Stomach smooth muscle (tissue), 2 donors: Measurements from ENCODE around the gene PRSS33.

ENCODE experiments used
- H3K27ac ChIP-seq: one replicate; pipeline ENCODE4 v1.7.0; 2013; ENCODE audit warnings: mild to moderate bottlenecking, low read length, inconsistent platforms
- H3K27me3 ChIP-seq, 2 donors: one replicate each; pipeline ENCODE4 v1.7.0; 2013; ENCODE audit warnings: low read length in 2 of 2; ENCODE audit not compliant: insufficient read depth in 2 of 2, control insufficient read depth in 1 of 2
- H3K36me3 ChIP-seq, 2 donors: one replicate each; pipeline ENCODE4 v1.7.0; 2013; ENCODE audit warnings: low read length in 2 of 2; ENCODE audit not compliant: control insufficient read depth in 2 of 2, insufficient read depth in 2 of 2
- H3K4me1 ChIP-seq: one replicate; pipeline ENCODE4 v1.7.0; 2013; ENCODE audit warnings: low read length; ENCODE audit not compliant: control insufficient read depth, insufficient read depth
- H3K4me3 ChIP-seq, 2 donors: one replicate each; pipeline ENCODE4 v1.7.0; 2013; ENCODE audit warnings: low read length in 2 of 2
- H3K9ac ChIP-seq, 2 donors: one replicate each; pipeline ENCODE4 v1.7.0; 2013; ENCODE audit warnings: low read length in 2 of 2, mild to moderate bottlenecking in 1 of 2
- H3K9me3 ChIP-seq, 2 donors: one replicate each; pipeline ENCODE4 v1.7.0; 2013; ENCODE audit warnings: low read length in 2 of 2; ENCODE audit not compliant: control insufficient read depth in 2 of 2
- donor health status: healthy.
- donor health status: Pancreatic carcinoma.

Gene PRSS33

GRCh38 chr16:2795395-2796143, 8.2 kb upstream of the PRSS33 start:
- H3K27ac ChIP-seq, result no peak overlapping the region
- no peaks in the 10 kb centered on the region for H3K36me3 ChIP-seq
- H3K4me1 ChIP-seq, result no peaks in the 10 kb centered on the region
- peaks cover 17 to 25% of the 10 kb centered on the region in 2 donors for H3K27me3 ChIP-seq
- no peak overlapping the region for H3K4me3 ChIP-seq
- H3K9me3 ChIP-seq, result no peaks in the 10 kb centered on the region
- no peak overlapping the region for H3K9ac ChIP-seq

DNA sequence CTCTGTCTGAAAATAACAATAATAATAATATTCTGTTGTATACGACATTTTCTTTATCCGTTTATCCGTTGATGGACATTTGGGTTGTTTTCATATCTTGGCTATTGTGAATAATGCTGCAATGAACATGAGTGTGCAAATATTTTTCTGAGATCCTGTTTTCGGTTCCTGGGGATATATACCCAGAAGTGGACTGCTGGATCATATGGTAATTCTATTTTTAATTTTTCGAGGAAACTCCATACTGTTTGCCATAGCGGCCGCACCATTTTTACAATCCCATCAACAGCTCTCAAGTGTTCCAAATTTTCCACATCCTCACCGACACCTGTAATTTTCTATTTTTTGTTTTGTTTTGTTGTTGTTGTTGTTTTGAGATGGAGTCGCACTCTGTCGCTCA, 5.6 kb upstream of the PRSS33 start:
- H3K27me3 ChIP-seq, result peaks cover 23% of the 10 kb centered on the region in 2 donors
- no peak overlapping the region for H3K4me3 ChIP-seq
- H3K27ac ChIP-seq, result no peak overlapping the region
- no peak overlapping the region for H3K9ac ChIP-seq
- H3K36me3 ChIP-seq, result no peaks in the 10 kb centered on the region
- no peaks in the 10 kb centered on the region for H3K9me3 ChIP-seq
- H3K4me1 ChIP-seq, result no peaks in the 10 kb centered on the region

DNA sequence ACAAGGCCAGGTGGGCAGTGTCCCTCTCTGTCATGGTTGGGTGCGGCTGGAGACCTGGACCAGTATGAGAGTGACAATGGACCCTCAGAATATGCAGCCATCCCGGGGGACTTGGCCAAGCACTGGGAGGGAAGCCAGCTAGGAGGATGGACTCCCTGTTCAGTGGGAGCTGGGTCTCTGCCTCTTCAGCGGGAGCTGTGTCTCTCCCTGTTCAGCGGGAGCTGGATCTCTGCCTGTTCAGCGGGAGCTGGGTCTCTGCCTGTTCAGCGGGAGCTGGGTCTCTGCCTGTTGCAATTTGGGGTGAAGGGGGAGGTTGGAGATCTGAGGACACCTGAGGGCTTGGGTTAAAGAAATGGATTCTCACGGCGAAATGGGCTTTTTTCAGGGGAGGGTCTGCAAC, 3.8 kb upstream of the PRSS33 start:
- Histone ChIP-seq H3K27ac (no peak overlapping the region), H3K27me3 (peaks cover 30 to 31% of the 10 kb centered on the region in 2 donors), H3K9ac (no peak overlapping the region), H3K36me3 (no peaks in the 10 kb centered on the region), H3K4me1 (no peaks in the 10 kb centered on the region), H3K9me3 (no peaks in the 10 kb centered on the region), H3K4me3 (no peak overlapping the region)

DNA sequence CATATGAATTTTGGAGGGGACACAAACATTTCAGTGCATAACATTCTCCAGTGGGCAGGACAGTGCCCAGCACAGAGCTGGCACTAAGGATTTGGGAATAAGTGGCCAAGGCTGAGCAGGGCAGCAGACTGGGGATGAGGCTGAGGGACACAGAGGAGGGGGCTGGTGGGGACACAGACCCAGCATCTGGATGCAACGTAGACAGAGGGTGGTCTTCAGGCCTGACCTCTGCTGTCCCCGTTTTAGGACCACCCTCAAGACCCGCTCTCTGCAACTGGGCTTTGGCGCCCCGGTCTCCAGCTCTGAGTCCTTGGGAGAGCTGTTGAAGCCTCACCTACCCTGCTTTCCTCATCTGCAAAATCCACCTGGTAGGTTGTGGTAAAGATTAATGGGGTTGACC, 3.3 kb upstream of the PRSS33 start:
- Histone ChIP-seq H3K36me3 (no peaks in the 10 kb centered on the region), H3K4me3 (no peak overlapping the region), H3K4me1 (peaks cover 2% of the 10 kb centered on the region), H3K9me3 (no peaks in the 10 kb centered on the region), H3K9ac (no peak overlapping the region), H3K27me3 (peaks cover 35 to 37% of the 10 kb centered on the region in 2 donors), H3K27ac (no peak overlapping the region)

DNA sequence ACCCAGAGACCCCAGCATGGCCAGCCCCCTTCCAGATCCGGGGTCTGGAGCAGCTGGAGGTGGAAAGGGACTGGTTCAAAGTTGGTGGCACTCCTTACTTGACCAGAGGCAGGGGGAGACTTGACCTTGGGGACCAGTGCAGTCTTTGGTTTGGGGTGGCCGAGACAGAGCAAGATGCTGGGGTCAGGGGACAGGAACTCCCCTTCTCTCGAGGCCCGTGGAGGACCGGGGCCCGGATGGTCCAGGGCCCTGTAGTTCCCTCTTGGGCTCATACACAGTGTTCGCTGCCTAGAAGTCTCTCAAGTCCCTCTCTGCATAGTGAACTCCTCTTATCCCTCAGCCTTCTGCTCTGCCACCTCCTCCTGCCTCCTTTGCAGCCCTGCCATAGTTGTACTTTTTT, 601 bp upstream of the PRSS33 start:
- H3K27me3 ChIP-seq, result peaks cover 40 to 48% of the 10 kb centered on the region in 2 donors
- no peaks in the 10 kb centered on the region for H3K9me3 ChIP-seq
- H3K36me3 ChIP-seq, result no peaks in the 10 kb centered on the region
- peaks cover 7% of the 10 kb centered on the region for H3K4me1 ChIP-seq
- no peak overlapping the region for H3K4me3 ChIP-seq
- H3K9ac ChIP-seq, result no peak overlapping the region
- H3K27ac ChIP-seq, result no peak overlapping the region

GRCh38 chr16:2786826-2787151, 571 bp downstream of the PRSS33 start:
- Histone ChIP-seq H3K4me1 (peaks cover 7% of the 10 kb centered on the region), H3K9ac (no peak overlapping the region), H3K27me3 (peaks cover 40 to 48% of the 10 kb centered on the region in 2 donors), H3K27ac (no peak overlapping the region), H3K36me3 (no peaks in the 10 kb centered on the region), H3K4me3 (no peak overlapping the region), H3K9me3 (no peaks in the 10 kb centered on the region)

- Histone ChIP-seq H3K36me3 (no peaks in the 10 kb centered on the region), H3K9ac (no peak overlapping the region), H3K27ac (no peak overlapping the region), H3K9me3 (no peaks in the 10 kb centered on the region), H3K4me1 (peaks cover 7% of the 10 kb centered on the region), H3K27me3 (peaks cover 38 to 47% of the 10 kb centered on the region in 2 donors), H3K4me3 (no peak overlapping the region)
Observed at GRCh38 chr16:2786061-2786825, 1.1 kb downstream of the PRSS33 start.

DNA sequence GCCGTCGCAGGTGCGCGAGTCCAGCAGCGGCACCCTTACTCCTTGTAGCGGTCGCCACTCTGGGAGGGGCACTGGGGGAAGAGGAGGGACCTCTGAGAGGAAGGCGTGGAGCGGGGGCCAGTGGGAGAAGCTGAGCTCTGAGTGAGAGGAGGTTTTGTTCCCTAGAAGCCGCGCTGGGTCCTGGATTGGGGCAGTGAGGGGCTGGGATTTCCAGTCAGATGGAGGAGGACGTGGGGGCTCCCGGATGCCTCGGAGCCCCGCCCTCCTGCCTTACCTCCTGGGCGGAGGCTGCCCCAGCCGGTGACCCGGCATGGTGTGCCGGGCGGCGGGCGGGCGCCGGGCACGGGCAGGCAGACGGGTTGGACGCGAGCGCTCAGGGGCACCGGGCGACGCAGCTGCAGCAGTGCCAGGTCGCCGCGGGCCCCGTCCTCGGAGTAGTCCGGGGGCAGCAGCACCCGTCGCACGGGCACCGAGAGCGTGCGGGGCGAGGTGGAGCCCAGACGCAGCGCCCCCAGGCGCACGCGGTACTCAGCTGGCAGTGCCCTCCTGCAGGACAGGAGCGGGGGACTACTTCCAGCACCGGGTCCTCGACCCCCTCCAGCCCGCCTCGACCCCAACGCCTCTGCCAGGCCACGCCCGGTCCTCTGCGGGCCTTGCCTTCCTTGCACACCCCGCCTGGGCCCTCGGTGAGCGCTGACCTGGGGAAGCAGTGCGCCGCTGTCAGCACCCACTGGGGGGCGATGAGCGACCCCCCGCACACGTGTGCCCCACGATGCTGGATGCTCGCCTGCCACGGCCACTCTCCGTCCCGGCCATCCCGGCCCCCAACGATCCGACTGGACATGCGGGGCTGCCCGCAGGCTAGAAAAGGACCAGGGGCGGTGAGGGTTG, 2.0 kb downstream of the PRSS33 start:
- Histone ChIP-seq H3K27me3 (peaks cover 29 to 38% of the 10 kb centered on the region in 2 donors), H3K9me3 (no peaks in the 10 kb centered on the region), H3K4me3 (peak overlapping the region in 1 of 2 donors; percentile 49), H3K9ac (no peak overlapping the region), H3K36me3 (no peaks in the 10 kb centered on the region), H3K27ac (no peak overlapping the region), H3K4me1 (peaks cover 7% of the 10 kb centered on the region)

- peaks cover 24 to 33% of the 10 kb centered on the region in 2 donors for H3K27me3 ChIP-seq
Observed at GRCh38 chr16:2784358-2785100, 2.8 kb downstream of the PRSS33 start.

More at GRCh38 chr16:2784358-2785100, 2.8 kb downstream of the PRSS33 start:
- Histone ChIP-seq H3K9ac (no peak overlapping the region), H3K36me3 (no peaks in the 10 kb centered on the region), H3K27ac (no peak overlapping the region), H3K9me3 (no peaks in the 10 kb centered on the region), H3K4me1 (peaks cover 7% of the 10 kb centered on the region), H3K4me3 (no peak overlapping the region)
